Osteoblast (primary cell): Measurements from ENCODE around the gene RIMBP2. TPM values are rescaled to one million over a fixed set of nuclear protein-coding genes. Genes with fewer than 3 reads are reported as not detected.

Source experiments
- DNase-seq: peaks from one replicate; pipeline ENCODE4 v3.0.0; 2011; ENCODE audit warnings: low spot score, mixed read lengths; ENCODE audit not compliant: insufficient read length; ENCODE audit errors: missing footprints
- H2AFZ ChIP-seq: 2 replicates; pipeline ENCODE4 v1.6.0; 2011; ENCODE audit warnings: mild to moderate bottlenecking, low read length
- H3K27ac ChIP-seq: 2 replicates; pipeline ENCODE4 v1.5.1; 2011; ENCODE audit warnings: mild to moderate bottlenecking, low read depth, low read length, moderate library complexity
- H3K27me3 ChIP-seq: 2 replicates; pipeline ENCODE4 v1.6.0; 2012; ENCODE audit warnings: mild to moderate bottlenecking, control low read depth, inconsistent platforms, low read length, moderate library complexity; ENCODE audit not compliant: insufficient read depth
- H3K36me3 ChIP-seq: 2 replicates; pipeline ENCODE4 v1.5.1; 2011; ENCODE audit warnings: mild to moderate bottlenecking, low read length, control low read depth, moderate library complexity; ENCODE audit not compliant: insufficient read depth
- H3K4me1 ChIP-seq: 2 replicates; pipeline ENCODE4 v1.5.1; 2011; ENCODE audit warnings: mild to moderate bottlenecking, low read length, control low read depth, moderate library complexity; ENCODE audit not compliant: insufficient read depth
- H3K4me2 ChIP-seq: 2 replicates; pipeline ENCODE4 v1.6.0; 2011; ENCODE audit warnings: mild to moderate bottlenecking, low read length; ENCODE audit not compliant: insufficient read depth
- H3K4me3 ChIP-seq: fragments of 200-600 bp; sonication (generic); 3 replicates; pipeline ENCODE4 v1.5.1; 2012; ENCODE audit warnings: mild to moderate bottlenecking, low read length, inconsistent platforms; ENCODE audit not compliant: insufficient read depth
- H3K79me2 ChIP-seq: 2 replicates; pipeline ENCODE4 v1.6.0; 2012; ENCODE audit warnings: mild to moderate bottlenecking, low read length, control low read depth, inconsistent platforms; ENCODE audit not compliant: insufficient read depth
- H3K9me3 ChIP-seq: 2 replicates; pipeline ENCODE4 v1.5.1; 2011; ENCODE audit warnings: low read depth, low read length, control low read depth
- H4K20me1 ChIP-seq: 2 replicates; pipeline ENCODE4 v1.6.0; 2012; ENCODE audit warnings: mild to moderate bottlenecking, low read length, control low read depth; ENCODE audit not compliant: insufficient read depth
- total RNA-seq: library from RNA; depleted of rRNA; stranded (reverse); fragments of >200 nt; gene quantifications from 2 replicates; pipeline ENCODE4 v1.2.3, GENCODE V29; 2012
- TF ChIP-seq, protein P1 (sequence below): IDR thresholded peaks from 2 replicates; pipeline ENCODE4 v1.5.1; 2011; ENCODE audit warnings: mild to moderate bottlenecking, low read depth, low read length, moderate library complexity; ENCODE audit errors: extremely low read depth

RIMBP2 gene
- total RNA-seq, 1 donor: not detected

DNA sequence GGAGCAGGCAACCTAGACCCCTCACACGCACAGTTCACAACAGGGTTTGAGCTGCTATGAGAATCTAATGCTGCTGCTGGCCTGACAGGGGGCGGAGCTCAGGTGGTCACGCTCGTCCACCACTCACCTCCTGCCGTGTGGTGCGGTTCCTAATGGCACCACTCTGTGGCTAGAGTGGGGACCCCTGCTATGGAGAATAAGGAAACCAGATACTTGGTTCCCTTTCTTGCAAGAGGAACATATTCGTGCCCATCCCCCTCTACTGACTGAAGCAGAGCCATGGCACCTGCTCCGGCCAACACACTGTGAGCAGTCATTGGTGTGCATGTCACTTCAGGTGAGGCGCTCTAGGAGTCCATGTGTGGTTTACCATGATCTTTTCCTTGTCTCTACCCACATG is 30.4 kb upstream of the RIMBP2 start:
- Histone ChIP-seq H3K4me1 (no peaks in the 10 kb centered on the region), H2AFZ (no peak overlapping the region), H3K4me2 (no peak overlapping the region), H3K79me2 (no peaks in the 10 kb centered on the region), H3K27me3 (no peaks in the 10 kb centered on the region), H3K4me3 (no peak overlapping the region), H3K27ac (no peak overlapping the region), H3K9me3 (no peaks in the 10 kb centered on the region), H4K20me1 (no peaks in the 10 kb centered on the region), H3K36me3 (no peaks in the 10 kb centered on the region)
- DNase-seq: no peak
- TF ChIP-seq, protein P1, sequence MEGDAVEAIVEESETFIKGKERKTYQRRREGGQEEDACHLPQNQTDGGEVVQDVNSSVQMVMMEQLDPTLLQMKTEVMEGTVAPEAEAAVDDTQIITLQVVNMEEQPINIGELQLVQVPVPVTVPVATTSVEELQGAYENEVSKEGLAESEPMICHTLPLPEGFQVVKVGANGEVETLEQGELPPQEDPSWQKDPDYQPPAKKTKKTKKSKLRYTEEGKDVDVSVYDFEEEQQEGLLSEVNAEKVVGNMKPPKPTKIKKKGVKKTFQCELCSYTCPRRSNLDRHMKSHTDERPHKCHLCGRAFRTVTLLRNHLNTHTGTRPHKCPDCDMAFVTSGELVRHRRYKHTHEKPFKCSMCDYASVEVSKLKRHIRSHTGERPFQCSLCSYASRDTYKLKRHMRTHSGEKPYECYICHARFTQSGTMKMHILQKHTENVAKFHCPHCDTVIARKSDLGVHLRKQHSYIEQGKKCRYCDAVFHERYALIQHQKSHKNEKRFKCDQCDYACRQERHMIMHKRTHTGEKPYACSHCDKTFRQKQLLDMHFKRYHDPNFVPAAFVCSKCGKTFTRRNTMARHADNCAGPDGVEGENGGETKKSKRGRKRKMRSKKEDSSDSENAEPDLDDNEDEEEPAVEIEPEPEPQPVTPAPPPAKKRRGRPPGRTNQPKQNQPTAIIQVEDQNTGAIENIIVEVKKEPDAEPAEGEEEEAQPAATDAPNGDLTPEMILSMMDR: no peak

DNA sequence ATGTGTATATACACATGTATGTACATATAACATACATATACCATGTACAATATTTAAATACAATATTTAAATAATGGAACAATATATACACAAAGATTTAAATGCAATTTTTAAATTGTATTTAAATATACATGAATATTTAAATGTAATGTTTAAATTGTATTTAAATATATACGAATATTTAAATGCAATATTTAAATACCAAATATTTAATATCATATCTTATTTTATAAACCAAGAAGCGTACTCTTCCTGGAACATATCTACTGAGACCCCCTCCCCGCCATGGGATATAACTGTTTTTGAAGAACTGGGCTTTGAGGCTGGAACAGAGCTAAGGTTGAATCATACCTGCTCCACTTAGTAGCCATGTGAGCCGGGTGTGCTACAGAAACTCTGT is 29.8 kb upstream of the RIMBP2 start:
- Histone ChIP-seq H3K36me3 (no peaks in the 10 kb centered on the region), H3K27me3 (no peaks in the 10 kb centered on the region), H3K4me3 (no peak overlapping the region), H3K9me3 (no peaks in the 10 kb centered on the region), H3K4me1 (no peaks in the 10 kb centered on the region), H3K4me2 (no peak overlapping the region), H3K79me2 (no peaks in the 10 kb centered on the region), H2AFZ (no peak overlapping the region), H3K27ac (no peak overlapping the region), H4K20me1 (no peaks in the 10 kb centered on the region)
- DNase-seq: no peak
- TF ChIP-seq, protein P1: no peak

DNA sequence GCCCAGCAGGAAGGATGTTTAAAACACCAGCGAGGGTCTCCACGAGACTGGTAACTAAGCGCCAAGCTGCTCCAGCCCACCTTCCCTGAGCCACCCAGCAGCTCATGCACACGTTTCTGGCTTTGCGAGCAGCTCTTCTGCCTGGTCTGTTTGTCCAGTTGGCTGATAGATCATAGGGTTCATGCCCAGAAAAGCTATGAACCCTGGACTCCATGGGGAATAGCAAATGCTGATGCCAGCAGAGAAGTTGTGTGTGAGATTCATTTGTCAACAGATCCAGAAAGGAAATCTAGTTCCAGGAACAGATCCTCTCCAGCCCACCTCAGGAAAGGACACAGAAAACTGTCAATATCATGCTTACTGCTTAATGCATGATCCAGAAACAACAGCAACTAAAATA is 28.2 kb upstream of the RIMBP2 start:
- Histone ChIP-seq H3K4me1 (no peaks in the 10 kb centered on the region), H3K9me3 (no peaks in the 10 kb centered on the region), H4K20me1 (no peaks in the 10 kb centered on the region), H3K27me3 (no peaks in the 10 kb centered on the region), H2AFZ (no peak overlapping the region), H3K36me3 (no peaks in the 10 kb centered on the region), H3K27ac (no peak overlapping the region), H3K4me3 (no peak overlapping the region), H3K4me2 (no peak overlapping the region), H3K79me2 (no peaks in the 10 kb centered on the region)
- TF ChIP-seq, protein P1: no peak
- no peak for DNase-seq

DNA sequence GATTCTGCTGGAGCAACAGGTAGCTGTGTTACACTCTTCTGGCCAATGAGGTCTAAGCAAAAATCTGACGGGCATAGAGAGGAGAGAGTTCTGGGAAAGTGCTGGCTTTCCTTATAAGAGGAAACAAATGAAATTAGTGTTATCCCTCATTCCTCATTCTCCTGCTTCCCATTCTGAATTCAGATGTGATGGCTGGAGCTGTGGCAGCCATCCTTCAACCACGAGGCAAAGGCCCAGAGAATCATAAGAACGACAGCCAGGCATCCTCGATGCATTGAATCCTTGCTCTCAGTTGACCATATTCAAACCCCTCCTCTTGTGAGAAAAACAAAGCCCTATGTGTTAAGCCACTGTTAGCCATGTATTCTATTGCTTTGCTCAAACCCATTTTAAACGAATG is 27.5 kb upstream of the RIMBP2 start:
- H3K36me3 ChIP-seq: no peaks in the 10 kb centered on the region
- H4K20me1 ChIP-seq: no peaks in the 10 kb centered on the region
- no peak overlapping the region for H3K4me3 ChIP-seq
- no peak overlapping the region for H3K4me2 ChIP-seq
- no peaks in the 10 kb centered on the region for H3K4me1 ChIP-seq
- H3K27me3 ChIP-seq: no peaks in the 10 kb centered on the region
- DNase-seq: no peak
- H3K79me2 ChIP-seq: no peaks in the 10 kb centered on the region
- H3K9me3 ChIP-seq: no peaks in the 10 kb centered on the region
- H3K27ac ChIP-seq: no peak overlapping the region
- TF ChIP-seq, protein P1: no peak
- no peak overlapping the region for H2AFZ ChIP-seq
